ENCODE data around the gene MPP3.

GRCh38 chr17:43768382-43768781 lies 64.6 kb downstream of the MPP3 start:
- TF ChIP-seq EZH2phosphoT487 (IDR thresholded peaks at IDR 0.05; ENCODE audit: borderline replicate concordance) = no peak
- TF ChIP-seq CTCF (IDR thresholded peaks at IDR 0.05 in 2 of 3, conservative IDR thresholded peaks at IDR 0.05 in 1 of 3; ENCODE audit: borderline replicate concordance in 1 of 3, insufficient read depth in 1 of 3, low read depth in 2 of 3, low read length in 2 of 3) = no peak
- TF ChIP-seq FOSL1 (IDR thresholded peaks at IDR 0.05; ENCODE audit: low read depth) = no peak
